Ascending aorta (tissue), 2 donors: ENCODE measurements around the gene TENT5A. TPM values are rescaled to one million over a fixed set of nuclear protein-coding genes. Genes with fewer than 3 reads are reported as not detected.

ENCODE experiments used
- DNase-seq, 2 donors: peaks; one replicate each; pipeline ENCODE4 v3.0.0-alpha.2; 2019; ENCODE audit warnings: low spot score in 2 of 2
- H3K27ac ChIP-seq, 2 donors: fragments of 200-600 bp; sonication (generic); one replicate each; pipeline ENCODE4 v1.5.1; 2016 to 2017; ENCODE audit warnings: mild to moderate bottlenecking in 1 of 2
- H3K27me3 ChIP-seq: fragments of 200-600 bp; sonication (generic); one replicate; pipeline ENCODE4 v1.5.1; 2017
- H3K36me3 ChIP-seq, 2 donors: fragments of 200-600 bp; sonication (generic); one replicate each; pipeline ENCODE4 v1.5.1; 2016
- H3K4me1 ChIP-seq, 2 donors: fragments of 200-600 bp; sonication (generic); one replicate each; pipeline ENCODE4 v1.5.1; 2016 to 2017; ENCODE audit warnings: mild to moderate bottlenecking in 1 of 2
- H3K4me3 ChIP-seq, 2 donors: fragments of 200-600 bp; sonication (generic); one replicate each; pipeline ENCODE4 v1.5.1; 2016 to 2017; ENCODE audit warnings: mild to moderate bottlenecking in 1 of 2
- H3K9me3 ChIP-seq, 2 donors: fragments of 200-600 bp; sonication (generic); one replicate each; pipeline ENCODE4 v1.5.1; 2016
- intact Hi-C: fragments of 100-400 bp; cut with DNase I; formaldehyde crosslinking; loops from one replicate; pipeline ENCODE4 v1.15.1; 2023
- total RNA-seq: library from RNA; depleted of rRNA; stranded (reverse); fragments of >200 nt; gene quantifications from one replicate; pipeline ENCODE4 v1.1.0, GENCODE V29; 2016
- TF ChIP-seq, protein P1 (sequence below), 3 experiments: fragments of 200-600 bp in 2 of 3; fragments of 450-650 bp in 1 of 3; sonication (generic) in 2 of 3; IDR thresholded peaks; one replicate each; pipeline ENCODE4 v1.5.1; 2016 to 2019; ENCODE audit warnings: antibody characterized with exemption in 3 of 3, mild to moderate bottlenecking in 1 of 3, moderate library complexity in 1 of 3

TENT5A gene
- total RNA-seq, 1 donor from 2014 or later, result 9.6 TPM

DNA sequence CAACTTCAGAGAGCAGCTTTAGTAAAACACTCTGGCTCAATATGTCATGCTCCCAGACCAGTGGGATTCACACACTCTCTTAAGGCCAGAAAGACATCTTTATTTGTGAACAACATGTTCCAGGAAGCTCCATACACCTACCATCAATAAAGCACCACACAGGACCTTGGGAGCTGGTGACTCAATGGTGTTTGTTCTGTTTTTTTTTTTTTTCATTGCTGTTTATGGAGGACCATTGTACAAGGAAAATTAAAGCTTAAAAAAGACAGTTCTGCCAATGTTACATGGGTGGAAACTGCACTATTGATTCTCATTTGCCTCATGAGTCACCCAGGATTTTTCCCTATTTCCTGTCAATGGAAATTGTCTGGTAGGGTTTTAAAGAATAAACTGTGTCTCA is 36.3 kb upstream of the TENT5A start:
- Histone ChIP-seq H3K27me3 (no peaks in the 10 kb centered on the region), H3K4me3 (no peak overlapping the region), H3K9me3 (no peaks in the 10 kb centered on the region), H3K4me1 (peaks cover 0 to 2% of the 10 kb centered on the region in 2 donors), H3K27ac (no peak overlapping the region), H3K36me3 (no peaks in the 10 kb centered on the region)
- intact Hi-C loops, result no loop called here
- TF ChIP-seq, protein P1, sequence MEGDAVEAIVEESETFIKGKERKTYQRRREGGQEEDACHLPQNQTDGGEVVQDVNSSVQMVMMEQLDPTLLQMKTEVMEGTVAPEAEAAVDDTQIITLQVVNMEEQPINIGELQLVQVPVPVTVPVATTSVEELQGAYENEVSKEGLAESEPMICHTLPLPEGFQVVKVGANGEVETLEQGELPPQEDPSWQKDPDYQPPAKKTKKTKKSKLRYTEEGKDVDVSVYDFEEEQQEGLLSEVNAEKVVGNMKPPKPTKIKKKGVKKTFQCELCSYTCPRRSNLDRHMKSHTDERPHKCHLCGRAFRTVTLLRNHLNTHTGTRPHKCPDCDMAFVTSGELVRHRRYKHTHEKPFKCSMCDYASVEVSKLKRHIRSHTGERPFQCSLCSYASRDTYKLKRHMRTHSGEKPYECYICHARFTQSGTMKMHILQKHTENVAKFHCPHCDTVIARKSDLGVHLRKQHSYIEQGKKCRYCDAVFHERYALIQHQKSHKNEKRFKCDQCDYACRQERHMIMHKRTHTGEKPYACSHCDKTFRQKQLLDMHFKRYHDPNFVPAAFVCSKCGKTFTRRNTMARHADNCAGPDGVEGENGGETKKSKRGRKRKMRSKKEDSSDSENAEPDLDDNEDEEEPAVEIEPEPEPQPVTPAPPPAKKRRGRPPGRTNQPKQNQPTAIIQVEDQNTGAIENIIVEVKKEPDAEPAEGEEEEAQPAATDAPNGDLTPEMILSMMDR (IDR thresholded peaks at IDR 0.05), result no peak
- no peak for DNase-seq

DNA sequence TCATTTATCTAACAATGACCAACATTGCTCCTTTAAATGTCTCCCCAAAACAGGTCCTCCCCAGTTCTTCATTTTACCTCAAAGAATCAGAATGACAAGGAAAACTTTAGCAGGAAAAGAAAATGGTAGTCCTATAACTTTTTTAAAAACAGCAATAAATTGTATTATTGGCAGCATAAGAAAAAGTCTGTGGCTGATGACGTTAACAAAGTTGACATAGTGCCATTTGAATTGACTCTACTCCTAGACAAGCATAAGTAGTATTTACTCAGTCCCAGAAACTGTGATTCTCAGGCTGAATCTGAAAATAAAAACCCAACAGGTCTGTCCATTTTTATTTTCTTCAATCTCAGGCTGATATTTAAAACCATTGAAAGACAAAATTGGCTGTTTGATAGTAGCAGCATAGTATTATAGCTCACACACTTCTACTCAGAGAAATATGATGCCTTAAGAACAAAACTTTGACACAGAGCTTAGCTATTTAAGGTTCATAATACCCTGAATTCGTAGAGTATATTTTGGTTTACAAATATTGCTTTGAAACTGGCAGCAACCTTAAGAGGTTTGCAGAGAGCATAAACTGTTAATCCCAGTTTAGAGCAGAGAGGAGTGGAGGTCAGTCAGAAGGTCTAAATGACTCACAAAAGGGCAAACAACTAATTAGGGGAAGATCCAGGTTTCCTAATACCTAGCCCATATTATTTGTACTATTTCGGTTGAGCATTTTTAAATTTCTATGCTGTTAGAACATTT is 35.0 kb upstream of the TENT5A start:
- intact Hi-C loops, result no loop called here
- Histone ChIP-seq H3K27ac (no peak overlapping the region), H3K4me1 (peaks cover 0 to 2% of the 10 kb centered on the region in 2 donors), H3K36me3 (no peaks in the 10 kb centered on the region), H3K9me3 (no peaks in the 10 kb centered on the region), H3K27me3 (no peaks in the 10 kb centered on the region), H3K4me3 (peak overlapping the region in 1 of 2 donors; percentile 11)
- TF ChIP-seq, protein P1 (IDR thresholded peaks at IDR 0.05), result no peak
- no peak for DNase-seq

DNA sequence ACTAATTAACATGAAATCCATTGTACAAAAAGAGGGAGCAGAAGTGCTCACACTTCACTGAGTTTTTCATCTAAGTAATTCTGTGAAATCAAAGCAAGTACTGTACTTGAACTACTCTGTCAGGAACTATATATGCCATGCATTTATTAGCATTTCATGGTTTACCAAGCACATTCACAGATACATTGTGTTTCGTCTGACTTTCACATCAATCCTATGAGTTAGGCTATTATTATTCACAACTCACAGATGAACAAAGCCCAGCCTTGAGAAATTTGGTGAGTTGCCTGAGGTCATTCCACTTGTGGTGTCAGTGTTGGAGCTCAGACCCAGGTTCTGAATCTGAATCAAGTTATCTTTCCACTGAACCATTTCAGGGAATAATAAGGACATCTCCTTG is 33.7 kb upstream of the TENT5A start:
- no peaks in the 10 kb centered on the region for H3K36me3 ChIP-seq
- TF ChIP-seq, protein P1 (IDR thresholded peaks at IDR 0.05), result no peak
- H3K4me3 ChIP-seq, result no peak overlapping the region
- H3K27ac ChIP-seq, result no peak overlapping the region
- H3K4me1 ChIP-seq, result peaks cover 0 to 2% of the 10 kb centered on the region in 2 donors
- no peaks in the 10 kb centered on the region for H3K27me3 ChIP-seq
- intact Hi-C loops, result no loop called here
- DNase-seq, result no peak
- H3K9me3 ChIP-seq, result no peaks in the 10 kb centered on the region

DNA sequence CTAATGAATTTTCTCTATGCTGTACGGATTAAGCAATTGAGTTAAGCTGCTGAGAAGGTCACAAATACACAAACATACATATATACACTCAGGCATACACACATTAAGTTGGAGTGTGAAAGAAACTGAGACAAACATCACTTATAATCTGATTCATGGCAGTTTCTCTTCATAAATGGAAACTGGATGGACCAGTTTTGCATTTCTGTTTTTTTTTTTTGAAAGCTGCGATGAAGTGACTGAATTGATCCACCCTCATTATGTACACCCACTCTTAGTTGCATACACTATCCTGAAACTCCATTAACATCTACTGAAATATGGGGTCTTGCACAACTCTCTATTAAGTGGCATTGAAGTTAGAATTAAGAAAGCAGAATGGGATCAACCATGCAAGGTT is 32.9 kb upstream of the TENT5A start:
- no peaks in the 10 kb centered on the region for H3K27me3 ChIP-seq
- no peak for DNase-seq
- H3K4me3 ChIP-seq, result no peak overlapping the region
- no peak overlapping the region for H3K27ac ChIP-seq
- peaks cover 0 to 2% of the 10 kb centered on the region in 2 donors for H3K4me1 ChIP-seq
- H3K36me3 ChIP-seq, result no peaks in the 10 kb centered on the region
- no peaks in the 10 kb centered on the region for H3K9me3 ChIP-seq
- TF ChIP-seq, protein P1 (IDR thresholded peaks at IDR 0.05), result no peak
- intact Hi-C loops, result no loop called here

DNA sequence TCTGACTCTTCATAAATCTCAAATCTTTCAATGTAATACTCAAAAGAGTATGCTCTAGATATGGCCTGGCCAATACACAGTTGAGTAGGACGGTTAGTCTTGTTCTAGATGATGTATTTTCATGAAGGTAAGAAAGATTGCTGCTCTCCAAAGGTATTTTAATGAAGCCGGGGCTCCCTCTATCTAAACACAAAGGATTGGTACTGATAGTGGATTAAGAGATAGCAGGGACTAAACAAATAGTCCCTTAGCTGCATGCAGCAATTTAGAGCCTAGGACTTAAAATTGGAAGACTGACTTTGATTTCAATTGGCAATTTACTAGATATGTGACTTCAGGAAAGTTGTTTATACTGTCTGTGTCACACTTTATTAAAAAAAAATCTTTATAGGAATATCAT is 31.4 kb upstream of the TENT5A start:
- H3K36me3 ChIP-seq, result no peaks in the 10 kb centered on the region
- H3K27ac ChIP-seq, result no peak overlapping the region
- H3K4me3 ChIP-seq, result no peak overlapping the region
- DNase-seq, result no peak
- H3K9me3 ChIP-seq, result no peaks in the 10 kb centered on the region
- intact Hi-C loops, result no loop called here
- H3K27me3 ChIP-seq, result no peaks in the 10 kb centered on the region
- peaks cover 0 to 2% of the 10 kb centered on the region in 2 donors for H3K4me1 ChIP-seq
- TF ChIP-seq, protein P1 (IDR thresholded peaks at IDR 0.05), result no peak
